MM.1S (cell line): Measurements from ENCODE around the gene OSBPL5.

Source experiments
- EZH2 ChIP-seq: fragments of 300-600 bp; sonication (generic); optimal IDR thresholded peaks from 2 replicates; pipeline ENCODE3; 2017; ENCODE audit warnings: low read depth, mild to moderate bottlenecking, antibody characterized with exemption, low read length, mixed read lengths
- TF ChIP-seq, protein P1 (sequence below): fragments of 300-600 bp; sonication (generic); IDR thresholded peaks from 2 replicates; pipeline ENCODE4 v1.5.1; 2016; ENCODE audit warnings: antibody characterized with exemption, low read length, mixed read lengths

GRCh38 chr11:3136546-3137455 lies 28.3 kb downstream of the OSBPL5 start:
- TF ChIP-seq, protein P1, sequence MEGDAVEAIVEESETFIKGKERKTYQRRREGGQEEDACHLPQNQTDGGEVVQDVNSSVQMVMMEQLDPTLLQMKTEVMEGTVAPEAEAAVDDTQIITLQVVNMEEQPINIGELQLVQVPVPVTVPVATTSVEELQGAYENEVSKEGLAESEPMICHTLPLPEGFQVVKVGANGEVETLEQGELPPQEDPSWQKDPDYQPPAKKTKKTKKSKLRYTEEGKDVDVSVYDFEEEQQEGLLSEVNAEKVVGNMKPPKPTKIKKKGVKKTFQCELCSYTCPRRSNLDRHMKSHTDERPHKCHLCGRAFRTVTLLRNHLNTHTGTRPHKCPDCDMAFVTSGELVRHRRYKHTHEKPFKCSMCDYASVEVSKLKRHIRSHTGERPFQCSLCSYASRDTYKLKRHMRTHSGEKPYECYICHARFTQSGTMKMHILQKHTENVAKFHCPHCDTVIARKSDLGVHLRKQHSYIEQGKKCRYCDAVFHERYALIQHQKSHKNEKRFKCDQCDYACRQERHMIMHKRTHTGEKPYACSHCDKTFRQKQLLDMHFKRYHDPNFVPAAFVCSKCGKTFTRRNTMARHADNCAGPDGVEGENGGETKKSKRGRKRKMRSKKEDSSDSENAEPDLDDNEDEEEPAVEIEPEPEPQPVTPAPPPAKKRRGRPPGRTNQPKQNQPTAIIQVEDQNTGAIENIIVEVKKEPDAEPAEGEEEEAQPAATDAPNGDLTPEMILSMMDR = no peak
- no peak for TF ChIP-seq EZH2
